ENCODE data around the gene PAQR9.

PAQR9 gene

DNA sequence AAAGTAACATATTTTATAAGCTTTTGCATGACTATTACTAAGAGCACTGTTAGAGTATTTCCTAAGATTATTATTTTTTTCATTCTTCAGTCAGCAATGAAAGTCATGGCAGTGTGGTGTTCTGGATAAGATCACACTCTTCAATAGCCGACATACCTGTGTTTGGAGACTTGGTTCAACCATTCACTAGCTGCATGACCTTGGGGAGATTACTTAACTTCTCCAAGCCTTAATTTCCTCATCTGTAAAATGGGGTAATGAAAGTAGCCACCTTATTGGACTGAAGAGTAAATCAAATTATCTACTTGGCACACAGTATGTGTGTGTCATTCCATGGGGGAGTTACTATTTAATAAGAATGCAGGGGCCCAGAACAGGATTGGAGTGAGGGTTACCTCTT lies 50.0 kb downstream of the PAQR9 start:
- no peak for DNase-seq

DNA sequence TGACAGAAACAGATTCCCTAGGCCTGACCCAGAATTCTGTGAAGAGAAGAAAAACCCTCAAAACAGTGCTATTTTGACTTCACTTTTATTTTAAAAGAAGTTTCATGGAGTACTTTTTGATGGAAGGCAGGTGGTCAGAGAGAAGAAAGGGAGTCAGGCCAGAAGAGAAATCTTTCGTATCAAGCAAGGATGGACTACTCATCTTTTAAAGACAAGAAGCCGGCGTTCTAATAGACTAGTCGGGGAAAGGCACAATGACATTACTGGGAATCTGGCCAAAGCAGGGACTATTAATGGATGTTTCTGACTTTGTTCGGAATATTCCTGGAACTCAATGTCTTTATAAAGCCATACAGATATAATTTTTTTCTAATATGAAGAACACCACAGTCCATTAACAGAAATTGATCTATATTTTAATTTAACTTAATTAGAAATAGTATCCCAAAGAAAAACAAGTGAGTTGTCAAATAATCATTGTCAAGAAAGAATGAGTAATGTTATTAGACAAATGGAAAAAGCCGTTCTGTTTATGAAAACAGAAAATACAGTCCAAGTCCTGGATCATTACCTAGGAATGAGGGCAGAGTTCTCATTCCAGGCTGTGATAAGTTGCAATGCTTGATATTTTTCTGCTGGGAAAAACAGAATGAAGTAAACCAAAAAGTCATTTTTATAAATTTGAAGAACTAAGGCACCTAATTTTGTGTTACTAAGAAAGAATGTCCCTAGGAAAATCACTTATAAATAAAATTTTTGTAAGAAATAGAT lies 50.9 kb downstream of the PAQR9 start:
- no peak for DNase-seq

All from activated gamma-delta T cell (primary cell).